ENCODE measurements around the gene POLR2H.

POLR2H gene

GRCh38 chr3:184361532-184361931 lies at the start of gene POLR2H, which contains the start of gene CLCN2:
Gene POLR2H (plus strand): TSS chr3:184361710. CDS start chr3:184363493, 1,783 bp downstream.
Gene CLCN2 (minus strand): TSS chr3:184361605. CDS start chr3:184361479, 126 bp downstream.
- peak; percentile 55 to 86 (median 66) for DNase-seq

GRCh38 chr3:184314363-184314699 lies 47.2 kb upstream of the POLR2H start, which contains the start of gene EIF4G1:
Gene EIF4G1 (plus strand): TSS chr3:184314606. CDS start chr3:184315797, 1,191 bp downstream.
- DNase-seq, result peak; percentile 96 to 99 (median 98)

GRCh38 chr3:184314700-184315542 lies 46.6 kb upstream of the POLR2H start:
- peak; percentile 71 to 88 (median 76) for DNase-seq

GRCh38 chr3:184315543-184315867 lies 46.0 kb upstream of the POLR2H start:
- peak in 1 of 3 donors; percentile 39 for DNase-seq

- DNase-seq, result no peak
Observed at GRCh38 chr3:184315871-184316661, 45.4 kb upstream of the POLR2H start.

- no peak for DNase-seq
Observed at GRCh38 chr3:184316792-184317191, 44.7 kb upstream of the POLR2H start.

- DNase-seq, result no peak
Observed at GRCh38 chr3:184317201-184317600, 44.3 kb upstream of the POLR2H start.

- DNase-seq, result peak; percentile 90 to 93 (median 92)
Observed at GRCh38 chr3:184320104-184320445, 41.4 kb upstream of the POLR2H start.

- DNase-seq, result no peak
Observed at GRCh38 chr3:184321666-184322065, 39.8 kb upstream of the POLR2H start.

GRCh38 chr3:184322731-184323487 lies 38.6 kb upstream of the POLR2H start:
- peak; percentile 59 to 65 (median 65) for DNase-seq

- DNase-seq, result no peak
Observed at GRCh38 chr3:184323696-184324095, 37.8 kb upstream of the POLR2H start.

GRCh38 chr3:184325269-184325668 lies 36.2 kb upstream of the POLR2H start:
- no peak for DNase-seq

GRCh38 chr3:184325715-184326369 lies 35.7 kb upstream of the POLR2H start:
- no peak for DNase-seq

GRCh38 chr3:184327171-184327570 lies 34.3 kb upstream of the POLR2H start:
- DNase-seq, result no peak

GRCh38 chr3:184328516-184328915 lies 33.0 kb upstream of the POLR2H start:
- no peak for DNase-seq

- no peak for DNase-seq
Observed at GRCh38 chr3:184332370-184333090, 29.0 kb upstream of the POLR2H start.

GRCh38 chr3:184333190-184333589 lies 28.3 kb upstream of the POLR2H start:
- DNase-seq, result no peak

GRCh38 chr3:184333700-184334099 lies 27.8 kb upstream of the POLR2H start:
- DNase-seq, result no peak

GRCh38 chr3:184334470-184335158 lies 26.9 kb upstream of the POLR2H start:
- DNase-seq, result peak; percentile 56 to 71 (median 69)

- DNase-seq, result no peak
Observed at GRCh38 chr3:184335291-184335660, 26.2 kb upstream of the POLR2H start.

Measured in suppressor macrophage treated with lipopolysaccharide for 1 hour (primary cell).